ENCODE data around the gene LRMDA.

DNA sequence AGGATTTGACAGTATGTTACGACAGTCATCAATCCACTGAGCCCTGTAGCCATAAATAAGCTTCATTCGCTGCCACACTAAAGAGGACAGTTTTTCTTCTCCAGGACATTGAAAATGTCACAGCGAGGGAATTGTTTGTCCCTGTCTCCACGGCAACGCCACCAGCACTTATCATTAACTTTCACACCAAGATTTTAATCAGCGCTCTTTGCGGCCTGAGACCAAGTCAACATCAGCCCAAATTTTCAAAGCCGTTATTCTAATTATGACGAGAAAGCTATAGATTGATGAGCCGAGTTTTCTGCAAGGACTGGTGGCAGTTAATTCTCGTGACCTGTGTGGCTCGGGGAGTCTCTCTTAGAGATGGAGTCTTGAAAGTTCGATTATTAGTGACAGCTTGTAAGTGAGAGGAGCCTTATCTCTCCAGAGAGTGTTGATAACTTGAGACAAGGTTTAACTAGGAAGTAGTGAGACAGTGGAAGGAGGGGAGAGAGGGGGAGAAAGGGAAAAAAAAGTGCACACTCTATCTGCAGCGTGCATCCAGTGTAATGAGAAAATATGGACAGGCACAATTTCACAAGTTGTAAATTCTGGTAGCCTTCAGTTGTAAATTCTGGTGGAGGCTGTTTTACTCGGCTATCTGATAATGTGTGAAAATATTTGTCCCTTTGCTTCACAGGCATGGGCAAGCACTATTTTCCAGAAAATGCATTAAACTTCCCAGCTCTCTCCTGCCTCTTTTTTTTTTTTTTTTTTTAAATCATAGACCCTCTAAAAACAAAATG is 473.3 kb downstream of the LRMDA start:
- TF ChIP-seq, protein P1, sequence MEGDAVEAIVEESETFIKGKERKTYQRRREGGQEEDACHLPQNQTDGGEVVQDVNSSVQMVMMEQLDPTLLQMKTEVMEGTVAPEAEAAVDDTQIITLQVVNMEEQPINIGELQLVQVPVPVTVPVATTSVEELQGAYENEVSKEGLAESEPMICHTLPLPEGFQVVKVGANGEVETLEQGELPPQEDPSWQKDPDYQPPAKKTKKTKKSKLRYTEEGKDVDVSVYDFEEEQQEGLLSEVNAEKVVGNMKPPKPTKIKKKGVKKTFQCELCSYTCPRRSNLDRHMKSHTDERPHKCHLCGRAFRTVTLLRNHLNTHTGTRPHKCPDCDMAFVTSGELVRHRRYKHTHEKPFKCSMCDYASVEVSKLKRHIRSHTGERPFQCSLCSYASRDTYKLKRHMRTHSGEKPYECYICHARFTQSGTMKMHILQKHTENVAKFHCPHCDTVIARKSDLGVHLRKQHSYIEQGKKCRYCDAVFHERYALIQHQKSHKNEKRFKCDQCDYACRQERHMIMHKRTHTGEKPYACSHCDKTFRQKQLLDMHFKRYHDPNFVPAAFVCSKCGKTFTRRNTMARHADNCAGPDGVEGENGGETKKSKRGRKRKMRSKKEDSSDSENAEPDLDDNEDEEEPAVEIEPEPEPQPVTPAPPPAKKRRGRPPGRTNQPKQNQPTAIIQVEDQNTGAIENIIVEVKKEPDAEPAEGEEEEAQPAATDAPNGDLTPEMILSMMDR (IDR thresholded peaks at IDR 0.05): no peak
- TF ChIP-seq POLR2A (IDR thresholded peaks at IDR 0.05): no peak
